T-helper 1 cell (primary cell): ENCODE measurements around the gene TERC.
A peak's percentile ranks its signal among the peaks of the same experiment; 100 is the strongest.
"Not testable (repeated sequence)": the region's sequence is repeated elsewhere in the genome, so short reads cannot be mapped to it uniquely, and the experiment has no call there.

ENCODE experiments used
- DNase-seq, 5 donors: peaks; one replicate each; pipeline ENCODE4 v3.0.0-alpha.2; 2012 to 2020

Gene TERC

DNA sequence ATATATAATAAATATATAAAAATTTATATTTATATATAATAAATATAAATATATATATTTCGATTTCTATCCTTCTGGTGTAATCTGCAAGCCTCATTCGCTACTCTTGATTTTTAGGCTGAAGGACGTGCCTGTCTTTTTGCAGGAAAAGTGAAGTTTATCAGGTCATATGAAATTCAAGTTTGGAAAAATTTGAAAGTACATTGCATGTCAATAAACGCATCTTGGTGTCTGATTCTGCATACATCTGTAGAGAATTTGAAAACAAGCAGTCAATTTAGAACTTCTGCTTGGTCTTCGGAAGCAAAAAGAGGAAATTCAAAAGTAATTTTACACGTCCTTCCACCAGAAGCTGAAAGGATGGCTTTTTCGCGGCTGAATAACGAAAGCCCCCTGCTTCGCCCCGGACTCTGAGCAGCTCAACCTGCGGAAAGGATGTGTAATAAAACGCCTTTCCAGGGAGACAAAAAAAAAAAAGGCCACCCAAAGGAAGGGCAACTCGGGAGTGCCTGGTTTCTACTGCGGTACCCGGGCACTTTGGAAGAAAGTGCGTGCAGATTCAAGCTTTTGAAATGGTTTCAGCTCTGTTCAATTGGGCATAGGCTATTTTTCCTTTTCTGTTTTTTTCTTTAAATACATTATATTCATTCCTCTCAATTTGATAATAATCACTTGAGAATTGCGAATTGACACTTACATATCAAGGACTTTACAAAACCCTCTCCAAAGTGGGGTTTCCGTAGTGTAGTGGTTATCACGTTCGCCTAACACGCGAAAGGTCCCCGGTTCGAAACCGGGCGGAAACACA, 6.8 kb upstream of the TERC start:
- DNase-seq, result peak; percentile 24 to 84 (median 43)

DNA sequence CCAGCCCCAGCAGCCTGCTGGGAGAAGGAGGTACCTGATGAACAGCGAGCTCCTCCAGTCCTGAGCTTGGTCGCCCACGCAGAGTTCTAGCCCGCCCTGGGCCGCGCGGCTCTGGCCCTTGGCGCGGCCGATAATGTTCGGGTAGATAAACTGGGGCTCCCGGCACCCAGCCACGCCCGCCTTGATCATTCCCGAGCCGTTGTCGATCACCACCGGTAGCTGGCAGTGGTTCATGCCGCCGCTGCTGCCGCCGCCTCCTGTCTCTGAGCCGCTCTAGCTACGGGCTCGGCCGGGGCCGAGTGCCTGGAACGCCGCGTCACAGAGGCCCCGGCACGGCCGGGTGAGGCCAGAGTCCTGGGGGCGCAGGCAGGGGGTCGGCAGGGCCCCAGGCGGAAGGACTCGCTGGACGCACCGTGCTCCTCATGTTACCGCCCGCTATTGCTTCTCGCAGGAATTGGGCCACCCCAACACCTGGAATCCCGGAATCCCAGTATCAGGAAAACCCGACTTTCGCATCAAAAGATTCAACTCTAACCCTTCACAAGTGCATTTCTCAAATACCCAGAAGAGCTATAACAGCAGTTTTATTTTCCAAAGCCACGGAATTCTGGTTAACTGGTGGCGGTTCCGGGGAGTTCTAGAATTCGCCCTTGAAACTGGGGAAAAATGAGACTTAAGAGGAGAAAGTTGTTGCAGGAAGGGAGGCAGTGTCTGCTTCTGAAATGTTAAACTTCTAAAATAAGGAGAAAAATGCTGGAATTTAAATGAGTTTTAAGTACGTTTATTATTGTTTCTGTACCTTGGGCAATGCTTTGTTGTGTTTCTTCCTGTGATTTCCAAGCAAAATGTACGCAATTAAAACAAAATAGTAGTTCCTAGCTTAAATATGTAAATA, 4.7 kb upstream of the TERC start, which contains the start of gene ACTRT3:
Gene ACTRT3, minus strand, starts transcription at position 275 of the 895 bp plus-strand sequence. Its CDS starts 41 bp downstream, at position 234.
- DNase-seq, result peak; percentile 34 to 76 (median 50)

DNA sequence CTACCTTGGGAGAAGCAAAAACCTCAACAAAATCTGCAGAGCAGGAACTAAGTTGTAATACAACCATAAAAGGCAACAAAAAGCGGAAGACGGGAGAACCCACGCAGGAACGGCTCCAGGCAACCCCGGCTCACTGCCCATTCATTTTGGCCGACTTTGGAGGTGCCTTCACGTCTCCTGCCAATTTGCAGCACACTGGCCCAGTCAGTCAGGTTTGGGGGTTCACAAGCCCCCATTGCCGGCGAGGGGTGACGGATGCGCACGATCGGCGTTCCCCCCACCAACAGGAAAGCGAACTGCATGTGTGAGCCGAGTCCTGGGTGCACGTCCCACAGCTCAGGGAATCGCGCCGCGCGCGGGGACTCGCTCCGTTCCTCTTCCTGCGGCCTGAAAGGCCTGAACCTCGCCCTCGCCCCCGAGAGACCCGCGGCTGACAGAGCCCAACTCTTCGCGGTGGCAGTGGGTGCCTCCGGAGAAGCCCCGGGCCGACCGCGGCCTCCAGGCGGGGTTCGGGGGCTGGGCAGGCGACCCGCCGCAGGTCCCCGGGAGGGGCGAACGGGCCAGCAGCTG, 463 bp downstream of the TERC start:
- DNase-seq, result peak; percentile 28 to 77 (median 41)

DNA sequence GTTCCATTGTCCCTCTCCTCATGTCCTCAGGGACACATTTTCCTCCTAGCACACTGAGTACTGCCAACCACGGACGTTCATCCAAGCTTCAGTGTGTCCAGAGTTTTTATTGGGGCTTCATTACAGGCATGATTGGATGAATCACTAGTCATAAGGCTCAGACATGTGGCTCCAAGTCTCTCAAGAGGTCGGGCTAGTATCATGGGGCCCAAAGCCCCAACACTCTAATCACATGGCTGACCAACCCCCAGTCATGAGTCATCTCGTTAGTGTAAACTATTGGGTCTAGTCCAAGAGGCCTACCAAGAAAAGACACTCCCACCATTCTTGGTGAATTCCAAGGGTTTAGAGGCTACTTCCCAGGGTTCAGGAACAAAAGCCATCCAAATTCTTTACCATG, 4.4 kb downstream of the TERC start:
- no peak for DNase-seq

DNA sequence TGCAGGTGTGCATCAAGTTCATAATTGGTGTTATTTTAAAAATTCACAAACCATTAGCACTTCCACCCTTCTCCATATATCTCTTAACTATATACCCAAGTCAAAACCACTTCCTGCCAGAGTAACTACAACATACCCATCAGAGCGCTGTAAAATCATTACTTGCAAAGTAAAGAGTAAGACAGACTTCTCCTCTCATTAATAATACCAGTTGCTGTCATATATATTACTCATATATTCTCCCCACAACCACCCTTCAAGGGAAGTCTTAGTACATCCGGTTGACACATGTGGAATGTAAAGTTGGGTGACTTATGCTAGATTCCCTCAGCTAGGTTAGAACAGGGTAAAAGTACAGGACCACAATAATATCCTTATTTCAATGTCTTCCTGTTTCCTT, 5.6 kb downstream of the TERC start:
- DNase-seq, result peak in 1 of 5 donors; percentile 78

DNA sequence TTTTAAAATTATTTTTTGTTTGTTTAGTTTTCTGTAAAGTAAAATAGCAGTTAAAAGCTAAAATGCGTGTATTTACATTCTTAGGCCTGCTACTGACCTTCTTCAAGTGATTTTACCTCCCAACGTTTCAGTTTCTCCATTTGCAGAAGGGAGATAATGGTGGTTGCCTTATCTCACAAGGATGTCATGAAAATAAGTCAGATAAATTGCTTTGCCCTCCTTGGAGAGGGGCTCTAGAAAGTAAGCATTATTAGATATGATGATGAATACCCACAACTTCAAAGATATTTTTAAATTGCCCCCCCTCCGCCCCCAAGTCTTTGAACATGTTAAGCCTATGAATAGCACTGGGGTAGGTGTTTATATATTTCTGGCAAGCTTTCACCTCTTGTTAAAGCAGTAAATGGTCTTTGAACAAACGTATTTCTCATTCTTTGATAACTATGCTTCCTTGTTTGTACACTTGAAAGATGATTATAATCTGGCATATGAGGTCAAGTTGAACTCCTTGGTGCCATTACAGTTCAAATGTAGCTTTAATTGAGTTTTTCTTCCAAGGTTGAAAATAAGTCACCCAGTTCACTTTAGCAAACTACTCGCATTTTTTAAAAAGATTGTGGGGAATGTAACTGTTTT, 6.4 kb downstream of the TERC start:
- no peak for DNase-seq

DNA sequence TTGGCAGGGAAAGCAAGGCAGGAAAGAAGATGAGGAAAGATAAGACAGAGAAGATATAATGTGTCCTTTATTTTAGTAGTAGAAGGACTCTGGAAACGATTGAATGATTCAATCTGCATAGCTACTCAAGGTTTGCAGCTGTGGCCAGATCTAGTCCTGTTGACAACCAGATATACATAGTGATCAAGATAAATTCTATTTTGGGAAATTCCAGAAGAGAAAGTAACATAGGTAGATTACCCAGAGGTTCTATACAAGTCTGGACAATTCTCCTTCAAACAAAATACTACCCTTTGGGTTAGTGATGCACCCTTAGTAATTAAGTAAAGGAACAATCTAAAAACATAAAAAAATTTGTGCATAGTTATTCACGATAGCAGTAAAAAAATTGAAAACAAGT, 9.4 kb downstream of the TERC start:
- no peak for DNase-seq

DNA sequence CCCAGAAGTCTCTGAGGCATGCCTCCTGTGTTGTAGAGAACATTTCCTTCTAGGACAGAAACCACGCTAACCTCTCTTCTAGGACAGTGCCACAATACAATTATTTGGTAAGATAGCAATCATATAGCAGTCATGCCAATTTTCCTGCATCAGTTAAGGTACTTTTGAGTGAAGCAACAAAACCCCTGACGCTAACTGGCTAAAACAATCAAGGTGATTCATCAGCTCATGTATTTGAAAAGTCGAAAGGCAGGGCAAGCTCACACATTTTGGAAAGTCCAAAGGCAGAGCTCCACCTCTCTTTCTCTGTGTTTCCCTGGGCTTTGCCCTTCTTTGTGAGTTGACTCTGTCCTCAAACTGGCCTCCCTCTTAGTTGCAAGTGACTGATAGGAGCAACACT, 10.1 kb downstream of the TERC start:
- no peak for DNase-seq

DNA sequence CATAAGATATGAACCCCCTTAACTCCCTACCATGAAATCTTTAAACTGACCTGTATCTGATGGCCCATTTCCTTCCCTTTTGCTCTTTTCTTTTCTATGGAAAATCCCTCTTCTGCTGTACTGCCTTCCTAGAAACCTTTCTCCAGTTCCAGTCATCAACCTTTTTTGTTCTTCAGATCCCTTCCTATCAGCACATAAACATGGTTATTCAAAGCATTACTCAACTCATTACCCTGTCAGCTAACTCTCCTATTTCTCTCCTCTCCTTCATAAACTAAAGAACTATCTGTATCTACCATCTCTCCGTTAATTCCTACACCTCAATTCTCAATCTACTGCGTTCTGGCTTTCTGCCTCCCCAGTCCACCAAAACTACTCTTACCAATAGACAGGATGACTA, 13.0 kb downstream of the TERC start:
- no peak for DNase-seq

DNA sequence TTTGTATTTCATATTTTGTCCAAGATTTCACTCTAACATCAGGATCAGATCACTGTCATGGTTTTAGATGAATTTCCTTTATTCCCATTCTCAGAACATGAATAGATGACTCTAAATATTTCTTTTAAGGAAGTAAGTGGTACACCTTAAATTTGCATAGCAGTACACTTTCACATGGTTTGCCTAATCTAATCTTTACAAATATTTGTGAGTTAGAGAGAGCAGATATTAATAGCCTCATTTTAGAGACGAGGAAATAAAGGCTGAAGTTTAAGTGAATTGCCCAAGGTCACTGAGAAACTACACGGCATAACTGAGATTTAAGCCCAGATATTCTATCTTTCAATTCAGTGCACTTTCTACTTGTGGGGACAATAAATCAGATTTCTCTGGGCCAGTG, 14.2 kb downstream of the TERC start:
- DNase-seq, result no peak

DNA sequence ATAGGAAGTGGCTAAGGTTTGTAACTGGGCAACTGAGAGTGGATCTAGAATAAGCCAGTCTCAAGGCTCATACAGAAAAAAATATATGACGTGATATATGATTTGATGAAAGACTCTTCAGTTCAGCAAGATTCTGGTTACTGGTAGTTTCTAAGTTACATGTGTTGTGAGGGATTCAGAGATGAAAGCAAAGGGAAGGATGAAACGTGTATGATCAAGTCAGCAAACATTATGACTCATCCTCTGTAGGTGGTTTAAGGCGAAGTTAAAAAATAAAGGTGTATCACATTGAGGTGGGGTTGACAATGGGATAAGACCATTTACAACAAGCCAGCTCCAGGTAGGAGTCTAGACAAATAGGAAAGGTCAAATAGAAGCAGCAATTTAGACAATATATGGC, 16.2 kb downstream of the TERC start:
- DNase-seq, result peak in 1 of 5 donors; percentile 24

DNA sequence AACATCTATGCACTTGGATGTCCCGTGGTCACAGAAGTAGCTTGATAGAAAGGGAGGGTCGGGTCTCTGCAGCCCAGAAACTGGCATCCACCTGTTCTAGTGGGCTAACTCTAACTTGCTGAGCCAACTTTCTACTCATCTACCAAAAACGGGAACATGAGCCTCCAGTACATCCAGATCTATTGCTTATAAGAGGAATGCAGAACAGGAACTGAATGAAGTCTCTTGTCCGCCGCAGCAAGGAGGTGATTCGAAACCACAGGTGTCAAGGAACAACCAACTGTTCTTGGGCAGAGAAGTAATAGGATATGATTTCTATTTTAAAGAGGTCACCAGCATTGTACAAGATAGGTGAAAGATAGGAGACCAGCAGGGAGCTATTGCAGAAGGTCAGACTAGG, 17.9 kb downstream of the TERC start:
- DNase-seq, result no peak

DNA sequence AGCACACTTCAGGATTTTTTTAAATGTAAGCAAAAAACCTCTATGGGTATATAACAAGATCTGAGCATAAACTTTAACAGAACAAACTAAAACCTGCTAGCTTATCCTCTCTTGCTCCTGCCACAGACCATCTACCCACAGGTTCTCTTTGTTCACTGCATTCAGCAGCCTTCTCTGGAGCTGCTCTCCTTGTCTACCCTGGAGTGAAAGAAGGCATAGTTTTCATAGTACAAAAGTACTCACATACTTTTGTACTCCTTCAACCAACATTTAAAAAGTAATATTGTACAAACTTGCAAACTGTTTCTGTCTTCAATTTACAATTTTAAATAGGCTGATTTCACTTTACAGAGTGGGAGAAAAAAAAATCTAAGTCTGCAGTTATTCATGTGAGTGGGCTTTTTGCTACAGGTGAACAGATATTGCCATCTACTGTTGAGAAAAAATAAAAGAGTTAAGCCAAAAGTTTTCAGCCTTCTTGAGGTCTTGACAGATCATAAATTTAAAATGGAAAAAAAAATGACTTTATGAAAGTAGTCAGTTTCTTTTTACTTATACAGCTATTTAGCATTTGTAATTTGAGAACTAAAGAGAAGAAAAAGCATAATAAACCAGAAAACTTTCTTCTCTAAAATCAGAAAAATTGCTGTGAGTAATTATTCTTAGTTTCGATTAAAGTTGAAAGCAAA, 20.4 kb downstream of the TERC start:
- no peak for DNase-seq

DNA sequence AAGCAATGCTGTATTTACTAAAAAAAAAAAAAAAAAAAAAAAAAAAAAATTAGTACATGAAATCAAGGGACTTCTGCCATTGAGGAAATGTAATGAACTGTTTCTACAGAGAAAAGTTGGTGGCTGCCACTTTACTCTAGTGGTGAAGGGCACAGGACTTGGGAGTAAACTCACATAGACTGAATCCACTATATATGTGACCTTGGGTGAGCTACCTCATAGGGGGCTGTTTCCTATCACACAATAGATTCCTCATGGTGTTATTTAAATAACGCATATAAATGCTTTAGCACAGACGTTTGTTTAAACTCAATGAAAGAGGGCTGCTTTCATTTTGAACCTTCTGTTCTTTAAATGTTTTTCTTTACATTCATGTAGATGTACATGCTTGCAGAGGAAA, 25.8 kb downstream of the TERC start:
- DNase-seq, result no peak

DNA sequence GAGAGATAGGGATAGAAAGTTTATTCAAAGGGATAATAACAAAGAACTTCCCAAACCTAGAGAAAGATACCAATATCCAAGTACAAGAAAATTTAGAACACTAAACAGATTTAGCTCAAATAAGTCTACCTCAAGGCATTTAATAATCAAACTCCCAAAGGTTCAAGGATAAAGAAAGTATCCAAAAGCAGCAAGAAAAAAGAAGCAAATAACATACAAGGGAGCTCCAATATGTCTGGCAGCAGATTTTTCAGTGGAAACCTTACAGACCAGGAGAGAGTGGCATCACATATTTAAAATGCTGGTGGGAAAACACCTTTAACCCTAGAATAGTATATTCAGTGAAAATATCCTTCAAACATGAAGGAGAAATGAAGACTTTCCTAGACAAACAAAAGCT, 33.0 kb downstream of the TERC start:
- DNase-seq, result not testable (repeated sequence)

DNA sequence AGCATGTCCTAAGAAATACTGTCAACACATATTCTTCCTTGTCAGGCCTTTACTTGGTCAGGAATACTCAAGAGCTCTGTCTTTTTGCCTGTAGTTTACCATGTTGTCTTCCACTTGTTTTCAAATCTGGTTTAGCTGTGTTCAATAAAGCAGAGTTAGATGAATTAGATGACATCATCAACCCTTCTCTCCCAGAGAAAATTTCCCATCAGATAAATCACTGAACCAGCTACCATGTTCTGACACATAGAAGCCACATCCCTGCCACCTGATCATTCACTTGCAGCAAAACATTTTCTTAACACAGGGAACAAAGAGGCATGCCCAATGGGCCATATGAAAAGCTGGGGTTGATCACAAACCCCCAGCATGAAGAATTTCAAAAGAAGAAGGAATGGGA, 42.1 kb downstream of the TERC start:
- DNase-seq, result no peak

DNA sequence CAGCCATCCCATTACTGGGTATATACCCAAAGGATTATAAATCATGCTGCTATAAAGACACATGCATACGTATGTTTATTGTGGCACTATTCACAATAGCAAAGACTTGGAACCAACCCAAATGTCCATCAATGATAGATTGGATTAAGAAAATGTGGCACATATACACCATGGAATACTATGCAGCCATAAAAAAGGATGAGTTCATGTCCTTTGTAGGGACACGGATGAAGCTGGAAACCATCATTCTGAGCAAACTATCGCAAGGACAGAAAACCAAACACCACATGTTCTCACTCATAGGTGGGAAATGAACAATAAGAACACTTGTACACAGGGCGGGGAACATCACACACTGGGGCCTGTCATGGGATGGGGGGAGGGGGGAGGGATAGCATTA, 46.4 kb downstream of the TERC start:
- not testable (repeated sequence) for DNase-seq
